ENCODE measurements around the gene NSMF.

- TF ChIP-seq, protein P1, sequence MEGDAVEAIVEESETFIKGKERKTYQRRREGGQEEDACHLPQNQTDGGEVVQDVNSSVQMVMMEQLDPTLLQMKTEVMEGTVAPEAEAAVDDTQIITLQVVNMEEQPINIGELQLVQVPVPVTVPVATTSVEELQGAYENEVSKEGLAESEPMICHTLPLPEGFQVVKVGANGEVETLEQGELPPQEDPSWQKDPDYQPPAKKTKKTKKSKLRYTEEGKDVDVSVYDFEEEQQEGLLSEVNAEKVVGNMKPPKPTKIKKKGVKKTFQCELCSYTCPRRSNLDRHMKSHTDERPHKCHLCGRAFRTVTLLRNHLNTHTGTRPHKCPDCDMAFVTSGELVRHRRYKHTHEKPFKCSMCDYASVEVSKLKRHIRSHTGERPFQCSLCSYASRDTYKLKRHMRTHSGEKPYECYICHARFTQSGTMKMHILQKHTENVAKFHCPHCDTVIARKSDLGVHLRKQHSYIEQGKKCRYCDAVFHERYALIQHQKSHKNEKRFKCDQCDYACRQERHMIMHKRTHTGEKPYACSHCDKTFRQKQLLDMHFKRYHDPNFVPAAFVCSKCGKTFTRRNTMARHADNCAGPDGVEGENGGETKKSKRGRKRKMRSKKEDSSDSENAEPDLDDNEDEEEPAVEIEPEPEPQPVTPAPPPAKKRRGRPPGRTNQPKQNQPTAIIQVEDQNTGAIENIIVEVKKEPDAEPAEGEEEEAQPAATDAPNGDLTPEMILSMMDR (IDR thresholded peaks at IDR 0.05; ENCODE audit: low read depth, low read length) = no peak
- no peak for TF ChIP-seq EZH2phosphoT487 (IDR thresholded peaks at IDR 0.05; ENCODE audit: low read depth)
Measured at GRCh38 chr9:137455359-137455991, 3.7 kb downstream of the NSMF start.
